HG02610 (cell line): ENCODE results near the gene PHF12.
"Not testable (repeated sequence)": the region's sequence is repeated elsewhere in the genome, so short reads cannot be mapped to it uniquely, and the experiment has no call there.

Experiments used
- ATAC-seq: cut with Tn5 transposase; IDR thresholded peaks from one replicate; pipeline ENCODE4 v1.9.1; 2021; ENCODE audit warnings: mild to moderate bottlenecking, moderate library complexity; ENCODE audit not compliant: unreplicated experiment

Gene PHF12

DNA sequence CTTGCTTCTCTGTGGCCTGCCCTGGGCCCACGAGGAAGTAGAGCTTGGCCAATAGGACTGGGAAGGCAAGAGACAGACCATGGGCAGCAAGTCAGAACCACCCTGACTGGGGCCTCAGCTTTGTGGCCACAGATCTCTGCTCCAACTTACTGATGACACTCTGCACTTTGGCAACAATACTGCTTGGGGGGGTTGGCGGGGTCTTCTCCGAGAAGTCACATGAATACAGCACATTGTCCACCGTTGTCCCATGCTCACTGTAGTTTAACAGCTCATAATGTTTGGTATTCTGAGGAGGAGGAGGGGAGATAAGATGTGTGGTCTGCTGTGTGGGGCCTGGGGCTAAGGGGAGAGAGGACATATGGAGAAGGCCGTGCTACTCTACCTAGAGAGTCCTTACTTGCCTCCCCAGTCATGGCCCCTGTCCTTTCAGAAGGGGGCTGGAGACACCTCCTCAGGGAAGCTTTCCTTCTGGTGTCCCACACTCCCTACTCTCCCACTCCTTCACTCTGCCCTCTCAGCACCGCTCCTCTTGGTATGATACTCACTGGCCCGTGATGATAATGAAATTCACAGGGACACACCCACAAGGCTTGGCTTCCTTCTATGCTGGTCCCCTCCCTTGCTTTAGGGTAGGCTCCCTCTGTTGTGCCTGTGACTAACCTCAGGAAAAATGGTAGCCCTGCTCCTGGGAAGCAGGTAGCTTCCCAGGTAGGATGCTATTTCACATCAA is 44.4 kb downstream of the PHF12 start:
- no peak for ATAC-seq

DNA sequence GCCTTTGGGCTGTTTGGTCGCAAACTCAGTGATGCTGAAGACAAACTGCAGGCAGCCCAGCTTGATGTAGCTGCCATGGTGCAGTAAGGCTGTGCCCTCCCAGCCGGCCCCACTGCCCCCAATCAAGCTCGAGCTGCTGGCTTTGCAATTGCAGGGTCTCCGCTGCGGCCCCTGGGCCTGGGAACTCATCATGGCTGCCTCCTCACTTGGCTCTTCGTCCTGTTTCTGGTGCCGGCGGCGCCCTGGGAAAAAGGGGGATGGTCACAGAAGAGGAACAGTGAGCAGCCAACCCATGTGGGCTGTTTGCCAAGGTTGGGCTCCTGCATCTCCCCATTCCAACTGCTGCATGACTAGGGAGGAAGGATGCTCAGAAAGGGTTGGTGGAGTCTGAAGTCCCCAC is 45.0 kb downstream of the PHF12 start:
- ATAC-seq: no peak

GRCh38 chr17:28904800-28905199 is 46.5 kb downstream of the PHF12 start:
- ATAC-seq: no peak

DNA sequence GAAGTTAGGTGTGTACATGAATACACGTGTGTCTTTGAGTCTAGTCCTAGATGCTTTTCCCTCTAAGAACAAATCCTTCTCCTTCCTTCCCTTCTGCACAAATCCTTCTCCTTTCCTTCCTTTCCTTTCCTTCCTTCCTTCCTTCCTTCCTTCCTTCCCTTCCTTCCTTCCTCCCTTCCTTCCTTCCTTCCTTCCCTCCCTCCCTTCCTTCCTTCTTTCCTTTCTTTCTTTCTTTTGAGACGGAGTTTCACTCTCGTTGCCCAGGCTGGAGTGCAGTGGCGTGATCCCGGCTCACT is 47.8 kb downstream of the PHF12 start:
- ATAC-seq: not testable (repeated sequence)

- peak; percentile 89 for ATAC-seq
These were observed 48.3 kb downstream of the PHF12 start, which contains the start of gene DHRS13 for GRCh38 chr17:28902819-28903545. Gene DHRS13 (minus strand): TSS chr17:28903079. CDS start chr17:28902944, 135 bp downstream.

GRCh38 chr17:28901866-28902818 is 49.2 kb downstream of the PHF12 start:
- peak; percentile 32 for ATAC-seq

- no peak for ATAC-seq
These were observed 50.2 kb downstream of the PHF12 start for GRCh38 chr17:28900986-28901726.

DNA sequence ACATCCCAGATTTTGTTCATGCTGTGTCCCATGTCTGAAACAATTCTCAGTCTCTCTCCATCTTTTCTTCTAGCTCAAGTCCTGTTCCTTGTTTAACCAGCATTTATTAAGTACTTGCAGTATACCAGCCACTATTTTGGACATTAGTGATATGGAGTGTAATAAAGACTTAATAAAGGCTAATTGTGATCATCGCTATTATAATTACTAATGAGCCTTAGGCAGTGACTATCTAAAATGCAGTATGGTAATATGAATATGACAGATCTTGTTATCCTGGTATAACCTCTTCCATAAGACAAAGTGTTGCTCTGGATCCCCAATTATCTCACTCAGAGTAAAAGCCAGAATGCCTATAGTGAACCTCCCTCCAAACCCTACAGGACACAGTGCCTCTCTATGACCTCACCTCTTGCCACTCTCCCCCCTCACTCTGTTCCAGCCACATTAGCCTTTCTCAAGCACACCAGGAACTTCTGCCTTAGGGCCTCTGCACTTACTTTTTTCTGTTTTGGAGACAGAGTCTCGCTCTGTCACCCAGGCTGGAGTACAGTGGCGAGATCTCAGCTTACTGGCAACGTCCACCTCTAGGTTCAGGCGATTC is 52.0 kb downstream of the PHF12 start:
- ATAC-seq: no peak

GRCh38 chr17:28898527-28898955 is 52.8 kb downstream of the PHF12 start:
- ATAC-seq: no peak

DNA sequence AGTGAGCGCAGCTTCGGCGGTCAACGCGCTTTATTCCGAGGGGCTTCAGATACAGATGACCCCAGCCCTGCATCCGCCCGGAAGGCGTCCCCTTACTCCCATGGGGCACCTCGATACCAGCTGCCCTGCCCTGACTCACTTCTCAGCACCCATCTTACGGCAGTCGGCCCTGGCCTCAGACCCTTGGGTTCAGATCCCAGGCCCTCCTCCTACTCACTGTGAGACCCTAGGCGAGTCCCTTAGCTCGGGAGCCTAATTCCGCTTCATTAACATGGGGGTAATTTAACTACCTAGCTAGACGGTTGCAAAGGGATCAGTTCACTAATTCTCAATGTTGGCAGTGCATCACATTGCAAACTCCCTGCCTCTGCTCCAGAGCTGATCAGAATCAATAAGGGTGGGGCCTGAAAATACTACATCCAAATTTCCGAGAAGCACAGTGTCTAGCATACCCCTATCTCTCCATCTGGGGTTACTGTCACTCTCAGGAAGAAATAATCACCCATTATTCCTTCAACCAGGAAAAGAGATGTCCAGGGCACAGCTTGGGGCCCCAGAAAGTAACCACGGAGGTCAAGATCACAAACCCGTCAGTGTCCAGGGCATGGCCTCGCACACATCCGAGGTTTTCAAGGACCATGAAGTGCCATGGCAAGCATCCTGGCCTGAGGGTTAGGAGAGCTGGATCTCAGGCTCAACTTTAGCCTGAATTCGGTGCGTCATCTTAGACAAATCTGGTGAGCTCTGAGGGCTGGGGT is 53.4 kb downstream of the PHF12 start:
- no peak for ATAC-seq

DNA sequence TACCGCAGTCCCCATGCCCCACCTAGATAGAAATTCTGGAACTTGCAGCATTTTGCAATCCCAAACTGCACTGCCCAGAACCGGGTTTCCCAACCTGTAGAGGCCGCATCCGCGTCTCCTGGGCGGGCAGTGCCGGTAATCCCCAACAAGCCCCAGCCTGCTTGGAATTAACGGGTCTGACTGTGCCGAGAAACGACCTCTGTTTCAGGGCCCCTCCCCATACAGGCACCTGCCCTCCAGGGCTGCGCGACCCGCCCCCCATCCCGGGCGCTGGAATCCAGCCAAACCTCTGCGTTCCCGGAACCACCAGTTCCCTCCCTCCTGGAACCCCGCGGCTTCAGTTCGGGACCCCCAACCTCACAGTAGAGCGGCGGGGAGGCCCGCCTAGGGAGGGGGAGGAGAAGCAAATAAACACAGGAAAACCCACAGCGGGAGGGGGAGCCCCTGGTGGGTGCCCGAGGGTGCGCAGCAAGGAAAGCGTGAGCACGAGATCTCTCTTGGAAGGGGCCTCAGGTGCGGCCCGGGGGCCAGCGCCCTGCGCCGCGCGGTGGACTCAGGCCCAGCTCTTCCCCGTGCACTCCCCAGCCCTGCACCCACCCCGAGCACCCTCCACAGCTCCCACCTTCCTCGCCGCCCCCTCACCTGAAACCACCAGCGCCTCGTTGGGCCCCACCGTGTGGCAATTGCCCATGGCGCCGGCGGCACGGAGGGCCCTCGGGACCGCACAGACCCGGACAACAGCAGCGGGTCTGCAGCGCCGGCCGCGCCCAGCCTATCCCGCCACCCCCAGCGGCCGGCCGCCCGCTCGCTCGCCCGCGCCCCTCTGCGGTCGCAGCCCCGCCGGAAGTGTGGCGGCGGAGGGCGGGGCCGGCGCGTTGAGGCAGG is 54.2 kb downstream of the PHF12 start, which contains the start of gene FLOT2:
Gene FLOT2, minus strand, starts transcription at position 850 of the 885 bp plus-strand sequence. Its CDS starts 159 bp downstream, at position 691.
- no peak for ATAC-seq

- no peak for ATAC-seq
These were observed 54.8 kb downstream of the PHF12 start for GRCh38 chr17:28896491-28896883.

DNA sequence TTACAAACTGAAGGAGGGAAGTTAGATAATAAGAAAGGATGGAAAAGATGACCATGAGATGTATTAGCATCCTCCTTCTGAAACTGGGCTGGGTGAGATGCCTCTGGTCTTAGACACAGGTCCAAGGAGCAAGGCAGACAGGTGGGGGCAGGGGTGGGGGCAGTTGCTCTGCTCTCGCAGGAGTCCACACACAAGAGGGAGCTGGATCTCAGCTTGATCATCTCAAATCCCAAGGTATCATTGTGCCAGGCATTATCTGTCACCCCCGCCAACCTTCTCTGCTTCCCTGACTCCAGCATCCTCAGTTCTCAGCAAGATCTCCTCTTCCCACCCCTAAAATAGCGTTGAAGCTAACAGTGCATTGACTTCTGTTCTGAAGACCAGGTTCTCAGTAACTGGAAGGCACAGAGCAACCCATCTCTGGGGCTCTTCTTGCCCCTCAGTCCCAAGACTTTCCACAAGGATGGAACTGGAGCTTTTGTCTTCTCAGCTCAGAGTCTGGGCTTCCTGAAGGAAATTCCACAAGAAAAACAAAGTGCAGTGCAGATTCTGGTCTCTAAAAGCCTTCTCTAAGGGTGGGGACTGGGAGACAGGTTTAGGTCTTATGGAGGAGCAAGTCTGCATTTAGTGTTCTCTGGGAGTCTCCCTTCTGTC is 55.4 kb downstream of the PHF12 start:
- no peak for ATAC-seq

DNA sequence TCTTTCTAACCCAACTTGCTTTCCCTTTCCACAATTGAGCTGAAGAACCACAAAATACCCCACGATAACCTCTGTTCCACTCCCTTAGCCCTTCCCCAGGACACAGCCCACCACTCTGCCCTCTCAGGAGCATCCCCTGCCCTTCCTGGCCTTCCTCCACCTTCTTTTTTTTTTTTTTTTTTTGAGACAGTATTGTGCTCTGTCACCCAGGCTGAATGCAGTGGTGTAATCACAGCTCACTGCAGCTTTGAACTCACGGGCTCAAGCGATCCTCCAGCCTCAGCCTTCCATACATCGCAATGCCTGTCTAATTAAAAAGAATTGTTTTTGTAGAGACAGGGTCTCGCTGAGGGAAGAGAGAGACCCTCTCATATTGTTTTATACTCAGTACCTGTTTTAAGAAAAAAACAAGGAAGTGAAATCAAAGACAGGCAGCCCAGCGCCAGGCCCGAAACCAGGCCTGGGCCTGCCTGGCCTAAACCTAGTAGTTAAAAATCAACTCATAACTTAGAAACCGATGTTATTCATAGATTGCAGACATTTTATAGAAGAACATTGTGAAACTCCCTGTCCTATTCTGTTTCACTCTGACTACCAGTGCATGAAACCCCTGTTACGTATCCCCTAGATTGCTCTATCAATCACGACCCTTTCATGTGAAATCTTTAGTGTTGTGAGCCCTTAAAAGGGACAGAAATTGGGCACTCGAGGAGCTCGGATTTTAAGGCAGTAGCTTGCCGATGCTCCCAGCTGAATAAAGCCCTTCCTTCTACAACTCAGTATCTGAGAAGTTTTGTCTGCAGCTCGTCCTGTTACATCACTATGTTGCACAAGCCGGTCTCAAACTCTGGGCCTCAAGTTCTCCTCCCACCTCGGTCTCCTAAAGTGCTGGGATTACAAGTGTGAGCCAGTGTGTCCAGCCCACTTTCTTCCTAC is 57.8 kb downstream of the PHF12 start:
- ATAC-seq: peak; percentile 30

DNA sequence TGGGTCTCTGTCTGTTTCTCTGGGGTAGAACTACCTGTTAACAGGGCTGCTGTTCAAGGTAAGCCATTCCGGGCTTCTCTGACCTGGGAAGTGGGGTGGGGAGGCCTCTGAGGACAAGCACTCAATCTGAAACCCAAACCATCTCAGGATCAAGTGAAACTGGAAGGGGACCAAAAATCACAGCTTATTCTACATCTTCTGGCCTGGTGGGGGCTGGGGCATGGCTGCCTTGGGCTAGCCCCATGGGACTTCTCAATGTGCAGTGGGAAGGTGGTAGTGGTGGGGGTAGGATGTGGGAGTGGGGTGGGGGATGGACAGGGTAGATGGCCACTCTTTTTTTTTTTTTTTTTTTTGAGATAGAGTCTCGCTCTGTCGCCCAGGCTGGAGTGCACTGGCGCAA is 59.3 kb downstream of the PHF12 start:
- ATAC-seq: no peak

DNA sequence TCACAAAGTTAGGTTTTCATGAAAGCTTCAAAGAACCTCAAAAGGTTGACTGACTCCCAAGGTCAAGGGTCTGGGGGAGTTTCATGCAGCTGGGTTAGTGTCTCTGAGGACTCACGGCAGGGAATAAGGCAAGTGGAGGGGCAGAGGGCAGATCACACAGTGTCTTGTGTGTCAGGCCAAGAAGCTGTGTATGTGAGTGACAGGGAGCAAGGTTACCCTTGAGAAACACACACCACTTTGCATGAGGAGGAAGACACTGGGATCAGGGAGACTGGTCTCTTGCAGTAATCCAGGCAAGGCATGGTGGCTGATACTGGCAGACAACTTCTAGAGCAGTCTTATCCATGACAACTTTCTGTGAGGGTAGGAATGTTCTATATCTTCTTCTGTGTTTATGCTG is 60.1 kb downstream of the PHF12 start:
- ATAC-seq: no peak

DNA sequence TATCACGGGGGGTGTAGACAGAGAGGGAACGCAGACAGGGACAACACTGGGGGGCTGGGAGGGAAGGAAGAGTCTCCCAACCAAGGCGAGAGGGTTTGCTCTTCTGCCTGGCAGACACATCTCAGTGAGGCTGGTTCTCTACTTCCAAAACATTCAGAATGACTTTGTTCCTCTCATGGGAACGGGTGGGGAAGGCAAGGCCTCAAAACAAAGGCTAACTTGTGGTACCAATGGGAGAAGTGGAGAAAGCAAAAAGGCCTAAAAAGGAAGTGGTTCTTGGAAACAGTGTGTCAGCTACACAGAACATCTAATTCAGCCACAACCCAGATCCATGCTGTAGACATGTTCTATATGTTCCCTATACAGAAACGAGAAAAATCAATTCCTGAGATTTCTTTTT is 61.3 kb downstream of the PHF12 start:
- ATAC-seq: no peak
